Mucosa of descending colon (tissue), 3 donors: ENCODE results near the gene DNAH7. TPM values are rescaled to one million over a fixed set of nuclear protein-coding genes. Genes with fewer than 3 reads are reported as not detected.
A peak's percentile ranks its signal among the peaks of the same experiment; 100 is the strongest.

ENCODE experiments used
- ATAC-seq: fragments of 200-7000 bp; cut with Tn5 transposase; one replicate; pipeline ENCODE4 v1.9.1; 2020; ENCODE audit warnings: mild to moderate bottlenecking, moderate library complexity
- DNase-seq, 3 donors: peaks; one replicate each; pipeline ENCODE4 v3.0.0-alpha.2; 2020
- H3K36me3 ChIP-seq: fragments of 200-600 bp; one replicate; pipeline ENCODE4 v1.8.0; 2021; ENCODE audit warnings: low read depth, mild to moderate bottlenecking
- H3K4me1 ChIP-seq: fragments of 200-600 bp; one replicate; pipeline ENCODE4 v1.8.0; 2021; ENCODE audit warnings: low read depth, mild to moderate bottlenecking
- H3K4me3 ChIP-seq: fragments of 200-600 bp; one replicate; pipeline ENCODE4 v1.8.0; 2021; ENCODE audit warnings: mild to moderate bottlenecking
- H3K9me3 ChIP-seq: fragments of 200-600 bp; one replicate; pipeline ENCODE4 v1.8.0; 2021; ENCODE audit warnings: mild to moderate bottlenecking
- CTCF ChIP-seq: fragments of 200-600 bp; IDR thresholded peaks from one replicate; pipeline ENCODE4 v1.8.0; 2022; ENCODE audit warnings: antibody characterized with exemption, mild to moderate bottlenecking
- intact Hi-C, 2 donors: fragments of 100-400 bp; cut with DNase I in 1 of 2; cut with micrococcal nuclease in 1 of 2; formaldehyde crosslinking; loops; one replicate each; pipeline versions ENCODE4 v1.11.0 to v1.11.1; 2022; cut with DNase I, micrococcal nuclease
- total RNA-seq, 3 donors: library from RNA; stranded (reverse); fragmentation: NEBNext Ultra II Directional in 2 of 3; extraction: Animal tissue kit (Norgen Biotek cat#: 25700) in 2 of 3; gene quantifications; one replicate each; pipeline versions ENCODE4 v1.2.1 to v1.2.4, GENCODE V29; 2021 to 2023
- donor health status: DM: no; HTN: no; CAD: no; lungs with moderate emphysema.
- donor health status: DM: no; HTN: no; CAD: no.
- donor health status: DM: no; HTN: yes; CAD: no.

DNAH7 gene
- total RNA-seq, 3 donors from 2014 or later: 3.0 to 9.3 (median 5.5) TPM

DNA sequence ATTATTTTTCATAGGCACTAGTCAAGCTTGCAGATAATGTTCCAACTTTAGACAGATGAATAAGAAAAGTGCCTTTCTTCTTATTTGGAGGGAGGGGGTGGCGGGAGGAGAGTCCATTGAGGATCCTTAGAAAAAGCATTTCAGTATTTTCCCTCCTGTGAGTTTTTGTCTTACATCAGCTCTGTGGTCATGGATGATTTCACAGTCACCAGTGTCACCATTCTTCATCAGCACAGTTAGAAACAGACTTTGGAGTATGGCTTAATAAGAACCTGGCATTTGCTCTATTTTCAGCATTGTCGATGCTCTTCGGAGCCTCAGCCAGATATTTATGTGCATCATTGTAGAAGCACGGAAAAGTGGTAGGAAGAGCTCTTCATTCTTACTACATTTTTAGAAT, 341.5 kb downstream of the DNAH7 start:
- ATAC-seq: no peak

DNA sequence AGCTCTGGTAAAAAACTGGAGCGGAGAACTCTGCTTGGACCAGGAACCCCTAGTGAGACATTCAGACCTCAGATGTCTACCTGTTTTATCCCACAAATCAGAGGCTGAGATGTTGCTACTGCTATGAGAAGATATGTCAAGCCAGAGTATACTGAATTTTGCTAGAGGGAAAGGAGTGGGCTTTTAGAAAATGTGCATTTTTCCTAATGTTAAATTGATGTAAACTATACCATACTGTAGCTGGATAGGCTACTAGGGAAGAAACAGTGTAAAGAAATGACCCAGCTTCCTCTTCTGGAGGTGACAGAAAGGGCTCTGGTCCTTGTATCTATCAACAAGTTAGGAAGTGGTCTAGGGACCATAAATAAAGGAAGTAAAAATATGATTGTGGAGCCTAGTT, 346.6 kb downstream of the DNAH7 start:
- H3K4me1 ChIP-seq: no peaks in the 10 kb centered on the region
- H3K4me3 ChIP-seq: no peak overlapping the region
- intact Hi-C loops: no loop called here
- TF ChIP-seq CTCF: no peak
- H3K36me3 ChIP-seq: no peaks in the 10 kb centered on the region
- DNase-seq (no peak), ATAC-seq (no peak)
- H3K9me3 ChIP-seq: no peaks in the 10 kb centered on the region

More for the DNA sequence above, 341.5 kb downstream of the DNAH7 start:
- Histone ChIP-seq H3K9me3 (no peaks in the 10 kb centered on the region), H3K4me3 (no peak overlapping the region), H3K36me3 (no peaks in the 10 kb centered on the region), H3K4me1 (no peaks in the 10 kb centered on the region)
- DNase-seq: no peak
- no peak for TF ChIP-seq CTCF
- intact Hi-C loops: no loop called here

DNA sequence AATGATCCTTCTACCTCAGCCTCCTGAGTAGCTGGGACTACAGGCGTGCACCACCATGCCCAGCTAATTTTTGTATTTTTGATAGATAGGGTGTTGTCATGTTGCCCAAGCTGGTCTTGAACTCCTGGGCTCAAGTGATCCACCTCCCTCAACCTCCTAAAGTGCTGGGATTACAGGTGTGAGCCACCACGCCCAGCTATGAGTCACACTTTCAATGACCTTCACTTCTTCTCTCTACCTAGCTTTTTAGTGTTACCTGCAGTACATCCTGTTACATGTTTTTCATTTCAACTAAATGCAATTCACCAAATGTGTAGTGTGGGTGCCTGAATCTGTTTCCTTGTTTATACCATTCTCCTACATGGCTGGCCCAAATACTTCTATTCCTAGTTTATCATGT, 347.6 kb downstream of the DNAH7 start:
- peak; percentile 63 for ATAC-seq
- TF ChIP-seq CTCF: no peak
- intact Hi-C loops: no loop called here
- DNase-seq: peak in 1 of 3 donors; percentile 19
- Histone ChIP-seq H3K4me1 (no peaks in the 10 kb centered on the region), H3K9me3 (no peaks in the 10 kb centered on the region), H3K36me3 (no peaks in the 10 kb centered on the region), H3K4me3 (no peak overlapping the region)

- no peaks in the 10 kb centered on the region for H3K36me3 ChIP-seq
- no peak for TF ChIP-seq CTCF
- ATAC-seq: no peak
- no peaks in the 10 kb centered on the region for H3K4me1 ChIP-seq
- no peaks in the 10 kb centered on the region for H3K9me3 ChIP-seq
- intact Hi-C loops: no loop called here
- no peak overlapping the region for H3K4me3 ChIP-seq
- no peak for DNase-seq
These were observed 352.2 kb downstream of the DNAH7 start for GRCh38 chr2:195716466-195716865.

DNA sequence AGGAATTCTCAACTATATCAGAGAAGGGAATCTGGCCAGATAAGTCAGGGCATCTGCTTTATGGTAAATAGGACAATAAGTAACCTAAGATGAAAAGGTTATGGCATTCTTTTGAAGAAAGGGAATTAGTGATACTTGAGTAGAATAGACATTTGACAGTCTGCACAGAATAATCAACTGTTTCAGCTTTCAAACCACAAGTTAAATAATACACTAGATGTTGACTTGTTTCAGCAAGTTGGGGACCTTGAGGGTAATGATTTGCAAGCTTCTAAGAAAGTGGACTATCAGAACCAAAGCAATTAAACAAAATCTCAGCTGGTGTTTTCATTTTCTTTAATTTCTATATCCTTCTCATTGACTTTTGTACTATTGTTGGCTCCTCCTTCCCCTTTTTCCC, 357.2 kb downstream of the DNAH7 start:
- no peak for TF ChIP-seq CTCF
- no peak for DNase-seq
- H3K36me3 ChIP-seq: no peaks in the 10 kb centered on the region
- ATAC-seq: no peak
- H3K4me3 ChIP-seq: no peak overlapping the region
- H3K4me1 ChIP-seq: no peaks in the 10 kb centered on the region
- H3K9me3 ChIP-seq: no peaks in the 10 kb centered on the region
- intact Hi-C loops: no loop called here
